ENCODE measurements around the gene AGO4.
"Not testable (repeated sequence)": the region's sequence is repeated elsewhere in the genome, so short reads cannot be mapped to it uniquely, and the experiment has no call there.

DNA sequence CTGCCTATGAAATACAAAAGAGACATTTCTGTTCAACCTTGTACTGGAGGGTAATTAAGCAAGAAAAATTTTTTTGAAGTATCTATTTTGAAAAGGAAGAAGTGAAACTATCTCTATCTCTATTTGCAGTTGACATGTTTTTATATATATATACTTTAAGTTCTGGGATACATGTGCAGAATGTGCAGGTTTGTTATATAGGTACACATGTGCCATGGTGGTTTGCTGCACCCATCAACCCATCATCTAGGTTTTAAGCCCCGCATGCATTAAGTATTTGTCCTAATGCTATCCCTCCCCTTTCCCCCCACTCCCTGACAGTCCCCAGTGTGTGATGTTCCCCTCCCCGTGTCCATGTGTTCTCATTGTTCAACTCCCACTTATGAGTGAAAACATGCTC, 9.8 kb upstream of the AGO4 start:
- TF ChIP-seq ARNT (IDR thresholded peaks at IDR 0.05); FOXA1 (IDR thresholded peaks at IDR 0.05); SUZ12 (IDR thresholded peaks at IDR 0.05); FOXM1 (IDR thresholded peaks at IDR 0.05; ENCODE audit: borderline replicate concordance): not testable (repeated sequence)
